Measurements from ENCODE around the gene IGSF22. TPM values are rescaled to one million over a fixed set of nuclear protein-coding genes. Genes with fewer than 3 reads are reported as not detected.
A peak's percentile ranks its signal among the peaks of the same experiment; 100 is the strongest.

The IGSF22 gene
- total RNA-seq, 6 donors from 2014 or later, result 1.2 to 21.0 (median 2.1) TPM; not detected in 3

GRCh38 chr11:18749681-18750319 is 23.8 kb upstream of the IGSF22 start:
- WGBS, 2 donors, result 68 to 73% methylated on average over 2 to 12 of the region's 12 CpGs
- Histone ChIP-seq H3K4me1 (no peaks in the 10 kb centered on the region), H3K36me3 (no peaks in the 10 kb centered on the region), H3K4me3 (no peak overlapping the region), H3K9me3 (no peaks in the 10 kb centered on the region), H3K27ac (no peak overlapping the region), H3K27me3 (no peaks in the 10 kb centered on the region)
- DNase-seq (no peak), ATAC-seq (ENCODE audit: low FRiP score in 2 of 2) (peak in 1 of 2 donors; percentile 29)
- TF ChIP-seq, protein P1, sequence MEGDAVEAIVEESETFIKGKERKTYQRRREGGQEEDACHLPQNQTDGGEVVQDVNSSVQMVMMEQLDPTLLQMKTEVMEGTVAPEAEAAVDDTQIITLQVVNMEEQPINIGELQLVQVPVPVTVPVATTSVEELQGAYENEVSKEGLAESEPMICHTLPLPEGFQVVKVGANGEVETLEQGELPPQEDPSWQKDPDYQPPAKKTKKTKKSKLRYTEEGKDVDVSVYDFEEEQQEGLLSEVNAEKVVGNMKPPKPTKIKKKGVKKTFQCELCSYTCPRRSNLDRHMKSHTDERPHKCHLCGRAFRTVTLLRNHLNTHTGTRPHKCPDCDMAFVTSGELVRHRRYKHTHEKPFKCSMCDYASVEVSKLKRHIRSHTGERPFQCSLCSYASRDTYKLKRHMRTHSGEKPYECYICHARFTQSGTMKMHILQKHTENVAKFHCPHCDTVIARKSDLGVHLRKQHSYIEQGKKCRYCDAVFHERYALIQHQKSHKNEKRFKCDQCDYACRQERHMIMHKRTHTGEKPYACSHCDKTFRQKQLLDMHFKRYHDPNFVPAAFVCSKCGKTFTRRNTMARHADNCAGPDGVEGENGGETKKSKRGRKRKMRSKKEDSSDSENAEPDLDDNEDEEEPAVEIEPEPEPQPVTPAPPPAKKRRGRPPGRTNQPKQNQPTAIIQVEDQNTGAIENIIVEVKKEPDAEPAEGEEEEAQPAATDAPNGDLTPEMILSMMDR (IDR thresholded peaks at IDR 0.05), result no peak

DNA sequence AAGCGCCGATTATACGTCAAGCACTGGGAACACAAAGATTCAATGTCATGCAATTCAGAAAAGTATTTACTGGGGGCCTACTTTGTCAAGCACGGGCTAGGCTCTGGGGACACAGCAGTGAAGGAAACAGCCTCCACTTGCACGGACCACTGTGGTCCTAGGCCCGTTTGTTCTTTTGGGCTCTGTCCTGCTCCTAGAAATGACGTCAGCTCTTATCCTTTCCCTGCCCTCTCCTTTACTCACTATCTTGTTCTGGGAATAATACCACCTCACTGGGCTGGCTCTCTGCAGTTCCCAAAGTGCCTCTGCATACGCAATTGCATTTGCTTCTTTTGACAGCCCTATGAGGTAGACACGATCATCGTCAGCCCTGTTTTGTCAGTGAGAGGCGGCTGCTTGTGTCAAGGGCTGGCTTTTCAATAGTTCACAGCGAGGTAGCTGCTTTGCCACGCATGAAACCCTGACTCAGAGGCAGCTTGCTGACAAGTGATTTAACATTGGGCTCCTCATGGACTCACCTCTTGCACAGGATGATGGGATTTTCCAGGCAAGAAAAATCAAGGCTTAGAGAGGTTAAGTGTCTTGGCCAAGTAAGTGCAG is 22.9 kb upstream of the IGSF22 start:
- no peaks in the 10 kb centered on the region for H3K36me3 ChIP-seq
- ATAC-seq (ENCODE audit: low FRiP score in 2 of 2) (no peak), DNase-seq (no peak)
- TF ChIP-seq, protein P1 (IDR thresholded peaks at IDR 0.05), result no peak
- TF ChIP-seq EP300 (IDR thresholded peaks at IDR 0.05), result no peak
- TF ChIP-seq POLR2A (IDR thresholded peaks at IDR 0.05), result no peak
- H3K27ac ChIP-seq, result no peak overlapping the region
- no peaks in the 10 kb centered on the region for H3K9me3 ChIP-seq
- no peak overlapping the region for H3K4me3 ChIP-seq
- no peaks in the 10 kb centered on the region for H3K27me3 ChIP-seq
- WGBS, 2 donors, result 86 to 92% methylated on average over 10 to 13 of the region's 13 CpGs
- H3K4me1 ChIP-seq, result no peaks in the 10 kb centered on the region

DNA sequence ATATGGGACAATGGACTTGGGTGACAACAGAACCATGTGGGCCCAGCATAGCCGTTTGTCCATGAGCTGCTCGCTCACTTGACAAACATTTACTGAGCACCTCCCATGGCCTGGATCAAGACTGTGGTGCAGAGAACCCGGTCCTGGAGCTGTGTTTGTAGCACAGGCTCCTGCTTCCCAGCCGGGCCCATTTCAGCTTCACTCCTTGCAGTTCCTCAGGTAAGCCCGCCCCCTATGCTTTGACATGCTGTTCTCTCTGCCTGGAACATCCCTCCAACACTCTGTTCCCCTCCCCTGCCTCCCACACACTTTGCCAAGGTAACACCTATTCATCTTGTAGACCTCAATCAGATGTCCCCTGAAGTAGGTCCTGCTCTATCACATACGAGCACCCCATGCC is 19.3 kb upstream of the IGSF22 start:
- no peaks in the 10 kb centered on the region for H3K36me3 ChIP-seq
- H3K27ac ChIP-seq, result no peak overlapping the region
- WGBS, 2 donors, result 84 to 86% methylated on average over 6 of the region's 6 CpGs
- H3K27me3 ChIP-seq, result no peaks in the 10 kb centered on the region
- DNase-seq (no peak), ATAC-seq (ENCODE audit: low FRiP score in 2 of 2) (no peak)
- H3K4me1 ChIP-seq, result no peaks in the 10 kb centered on the region
- H3K9me3 ChIP-seq, result no peaks in the 10 kb centered on the region
- no peak overlapping the region for H3K4me3 ChIP-seq
- no peak for TF ChIP-seq POLR2A (IDR thresholded peaks at IDR 0.05)
- TF ChIP-seq POLR2AphosphoS5 (IDR thresholded peaks at IDR 0.05), result no peak
- no peak for TF ChIP-seq EP300 (IDR thresholded peaks at IDR 0.05)
- TF ChIP-seq, protein P1 (IDR thresholded peaks at IDR 0.05), result no peak

- H3K27me3 ChIP-seq, result no peaks in the 10 kb centered on the region
- ATAC-seq (ENCODE audit: low FRiP score in 2 of 2), result no peak
- 85 to 90% methylated on average over 9 to 15 of the region's 15 CpGs for WGBS, 2 donors
Observed at GRCh38 chr11:18743900-18744514, 18.0 kb upstream of the IGSF22 start.

DNA sequence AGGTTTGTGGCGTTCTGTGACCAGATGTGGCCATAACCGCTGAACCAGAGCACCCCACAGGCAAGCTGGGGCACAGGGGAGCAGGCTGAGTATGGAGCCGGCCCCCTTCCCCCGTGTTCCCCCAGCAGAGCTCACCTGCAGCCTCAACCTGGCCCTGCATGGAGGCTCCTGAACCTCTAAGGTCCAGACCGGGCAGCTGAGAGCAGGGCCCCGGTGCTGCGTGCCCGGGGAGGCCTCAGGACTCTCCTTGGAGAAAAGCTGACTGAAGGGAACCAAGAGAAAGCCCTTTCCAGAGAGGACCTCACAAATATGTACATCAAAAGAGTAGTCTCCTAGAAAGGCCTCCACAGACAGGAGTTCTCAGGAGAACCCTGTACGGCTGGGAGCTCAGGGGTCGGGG is 17.4 kb upstream of the IGSF22 start:
- no peaks in the 10 kb centered on the region for H3K9me3 ChIP-seq
- H3K27me3 ChIP-seq, result no peaks in the 10 kb centered on the region
- H3K36me3 ChIP-seq, result no peaks in the 10 kb centered on the region
- peak in 1 of 2 donors; percentile 60 for DNase-seq
- WGBS, 2 donors, result 87 to 93% methylated on average over 5 to 10 of the region's 10 CpGs
- no peak overlapping the region for H3K4me3 ChIP-seq
- no peak overlapping the region for H3K27ac ChIP-seq
- ATAC-seq (ENCODE audit: low FRiP score in 2 of 2), result no peak
- H3K4me1 ChIP-seq, result no peaks in the 10 kb centered on the region
- no peak for TF ChIP-seq POLR2A (IDR thresholded peaks at IDR 0.05)
- TF ChIP-seq EP300 (IDR thresholded peaks at IDR 0.05), result no peak
- no peak for TF ChIP-seq POLR2AphosphoS5 (IDR thresholded peaks at IDR 0.05)
- TF ChIP-seq, protein P1 (IDR thresholded peaks at IDR 0.05), result no peak

More at GRCh38 chr11:18743900-18744514, 18.0 kb upstream of the IGSF22 start:
- H3K9me3 ChIP-seq, result no peaks in the 10 kb centered on the region
- TF ChIP-seq EP300 (IDR thresholded peaks at IDR 0.05), result no peak
- no peak for TF ChIP-seq POLR2A (IDR thresholded peaks at IDR 0.05)
- no peak for TF ChIP-seq POLR2AphosphoS5 (IDR thresholded peaks at IDR 0.05)
- no peak overlapping the region for H3K27ac ChIP-seq
- no peak overlapping the region for H3K4me3 ChIP-seq
- DNase-seq, result peak in 1 of 2 donors; percentile 67
- no peaks in the 10 kb centered on the region for H3K36me3 ChIP-seq
- H3K4me1 ChIP-seq, result no peaks in the 10 kb centered on the region

Measured in upper lobe of left lung (tissue), 6 donors.